Astrocyte of the spinal cord (primary cell): ENCODE data around the gene SCGB1C2.
A peak's percentile ranks its signal among the peaks of the same experiment; 100 is the strongest.
"Not testable (repeated sequence)": the region's sequence is repeated elsewhere in the genome, so short reads cannot be mapped to it uniquely, and the experiment has no call there.

Experiments
- DNase-seq: peaks from one replicate; pipeline ENCODE4 v3.0.0; 2011; ENCODE audit warnings: low read depth, low spot score
- H3K4me3 ChIP-seq: 2 replicates; pipeline ENCODE4 v1.5.1; 2011; ENCODE audit warnings: low read depth, mild to moderate bottlenecking, low read length, moderate library complexity
- in situ Hi-C: cut with HindIII; loops from 2 replicates; pipeline ENCODE4 v1.10.0; 2017; ENCODE audit warnings: low sequenced_read_pairs
- TF ChIP-seq, protein P1 (sequence below): IDR thresholded peaks from 2 replicates; pipeline ENCODE4 v1.5.1; 2012; ENCODE audit warnings: low read depth, mild to moderate bottlenecking, low read length, inconsistent platforms

Gene SCGB1C2

DNA sequence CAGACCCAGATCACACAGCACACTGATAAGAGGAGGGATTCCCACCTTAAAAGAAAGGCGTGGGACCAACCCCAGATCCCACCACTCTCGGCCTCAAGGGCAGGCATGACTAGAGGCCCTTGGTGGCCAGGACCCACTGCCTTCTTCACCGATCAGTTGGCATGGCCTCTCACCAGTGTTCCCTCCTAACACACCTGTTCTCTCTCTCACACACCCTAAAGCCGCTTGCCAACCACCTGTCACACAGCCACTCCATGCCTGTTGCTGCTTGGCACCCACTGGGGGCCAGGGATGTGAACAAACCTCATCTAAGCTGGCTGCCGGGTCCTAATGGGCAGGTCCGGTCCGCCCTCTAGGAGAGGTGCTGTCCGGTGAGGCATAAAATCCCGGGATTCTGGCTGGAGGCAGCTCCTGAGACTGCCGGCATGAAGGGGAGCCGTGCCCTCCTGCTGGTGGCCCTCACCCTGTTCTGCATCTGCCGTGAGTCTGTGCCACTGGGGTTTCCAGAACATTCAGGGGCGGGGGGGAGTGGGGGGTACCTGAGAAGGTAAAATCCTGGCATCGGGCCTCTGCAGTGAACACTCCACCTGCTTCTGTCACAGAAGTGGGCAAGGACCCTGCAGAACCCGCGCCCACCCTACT is at the start of gene SCGB1C2:
TSS of gene SCGB1C2 (plus strand) at position 404 of the 642 bp plus-strand sequence. CDS start at position 426, 22 bp downstream.
- in situ Hi-C loops, DNase-seq, H3K4me3 ChIP-seq: not testable (repeated sequence)

DNA sequence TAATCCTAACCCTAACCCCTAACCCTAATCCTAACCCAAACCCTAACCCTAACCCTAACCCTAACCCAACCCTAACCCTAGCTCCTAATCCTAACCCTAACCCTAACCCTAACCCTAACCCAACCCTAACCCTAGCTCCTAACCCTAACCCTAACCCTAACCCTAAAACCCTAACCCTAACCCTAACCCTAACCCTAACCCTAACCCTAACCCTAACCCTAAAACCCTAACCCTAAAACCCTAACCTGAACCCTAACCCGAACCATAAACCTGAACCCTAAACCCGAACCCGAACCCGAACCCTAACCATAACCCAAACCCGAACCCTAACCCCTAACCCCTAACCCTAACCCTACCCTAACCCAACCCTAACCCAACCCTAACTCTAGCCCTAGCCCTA is 24.3 kb upstream of the SCGB1C2 start:
- DNase-seq, in situ Hi-C loops, H3K4me3 ChIP-seq: not testable (repeated sequence)

DNA sequence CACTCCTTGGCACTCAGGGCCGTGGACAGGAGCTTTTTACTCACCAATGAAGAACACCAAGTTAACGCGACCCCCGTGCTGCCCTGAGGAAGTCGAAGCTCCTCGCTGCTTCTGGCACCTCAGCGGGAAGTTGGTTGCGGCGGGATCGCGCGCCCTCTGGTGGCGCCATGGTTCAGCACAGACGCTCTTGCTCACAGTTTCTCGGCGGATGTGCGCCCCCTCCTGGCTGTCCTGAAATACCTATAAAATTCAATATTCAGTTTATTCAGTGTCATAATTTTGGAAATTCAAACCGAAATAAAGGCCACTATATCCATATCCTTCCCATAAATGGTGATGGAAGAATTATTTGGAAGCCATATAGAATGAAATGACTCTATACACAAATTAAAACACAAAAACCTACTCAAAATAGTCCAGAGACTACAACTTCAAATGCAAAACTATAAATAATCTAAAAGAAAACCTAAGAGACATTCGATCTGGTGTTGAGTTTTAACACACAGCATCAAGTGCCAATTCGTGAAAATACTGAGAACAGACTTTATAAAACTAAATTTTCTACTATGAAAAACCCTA is 18.9 kb upstream of the SCGB1C2 start:
- in situ Hi-C loops, H3K4me3 ChIP-seq, DNase-seq: not testable (repeated sequence)
- TF ChIP-seq, protein P1, sequence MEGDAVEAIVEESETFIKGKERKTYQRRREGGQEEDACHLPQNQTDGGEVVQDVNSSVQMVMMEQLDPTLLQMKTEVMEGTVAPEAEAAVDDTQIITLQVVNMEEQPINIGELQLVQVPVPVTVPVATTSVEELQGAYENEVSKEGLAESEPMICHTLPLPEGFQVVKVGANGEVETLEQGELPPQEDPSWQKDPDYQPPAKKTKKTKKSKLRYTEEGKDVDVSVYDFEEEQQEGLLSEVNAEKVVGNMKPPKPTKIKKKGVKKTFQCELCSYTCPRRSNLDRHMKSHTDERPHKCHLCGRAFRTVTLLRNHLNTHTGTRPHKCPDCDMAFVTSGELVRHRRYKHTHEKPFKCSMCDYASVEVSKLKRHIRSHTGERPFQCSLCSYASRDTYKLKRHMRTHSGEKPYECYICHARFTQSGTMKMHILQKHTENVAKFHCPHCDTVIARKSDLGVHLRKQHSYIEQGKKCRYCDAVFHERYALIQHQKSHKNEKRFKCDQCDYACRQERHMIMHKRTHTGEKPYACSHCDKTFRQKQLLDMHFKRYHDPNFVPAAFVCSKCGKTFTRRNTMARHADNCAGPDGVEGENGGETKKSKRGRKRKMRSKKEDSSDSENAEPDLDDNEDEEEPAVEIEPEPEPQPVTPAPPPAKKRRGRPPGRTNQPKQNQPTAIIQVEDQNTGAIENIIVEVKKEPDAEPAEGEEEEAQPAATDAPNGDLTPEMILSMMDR: peak; percentile 24

DNA sequence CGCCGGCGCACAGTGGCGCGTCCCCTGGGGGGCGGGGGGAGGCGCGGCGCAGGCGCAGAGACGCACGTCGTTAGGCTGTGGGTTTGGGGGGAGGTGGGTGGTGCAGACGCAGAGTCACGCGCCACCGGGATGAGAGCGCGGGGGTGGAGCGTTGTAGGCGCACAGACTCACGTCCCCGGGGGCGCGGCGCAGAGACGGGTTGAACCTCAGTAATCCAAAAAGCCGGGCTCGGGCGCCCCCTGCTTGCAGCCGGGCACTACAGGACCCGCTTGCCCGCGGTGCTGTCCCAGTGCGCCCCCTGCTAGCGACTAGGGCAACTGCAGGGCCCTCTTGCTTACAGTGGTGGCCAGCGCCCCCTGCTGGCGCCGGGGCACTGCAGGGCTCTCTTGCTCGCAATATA is 3.4 kb upstream of the SCGB1C2 start:
- in situ Hi-C loops, H3K4me3 ChIP-seq, DNase-seq: not testable (repeated sequence)

DNA sequence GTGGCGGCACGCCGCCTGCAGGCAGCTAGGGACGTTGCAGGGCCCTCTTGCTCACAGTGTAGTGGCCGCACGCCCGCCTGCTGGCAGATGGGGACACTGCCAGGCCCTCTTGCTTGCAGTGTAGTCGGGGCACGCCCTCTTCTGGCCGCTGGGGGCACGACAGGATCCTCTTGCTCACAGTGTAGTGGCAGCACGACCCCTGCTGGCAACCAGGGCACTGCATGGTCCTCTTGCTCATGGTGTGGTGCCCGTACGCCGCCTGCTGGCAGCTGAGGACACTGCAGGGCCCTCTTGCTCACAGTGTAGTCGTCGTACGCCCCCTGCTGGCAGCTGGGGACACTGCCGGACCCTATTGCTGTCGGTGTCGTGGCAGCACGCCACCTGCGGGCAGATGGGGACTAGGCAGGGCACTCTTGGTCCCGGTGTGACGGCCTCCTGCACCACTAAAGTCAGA is 3.0 kb upstream of the SCGB1C2 start:
- TF ChIP-seq, protein P1: peak; percentile 3
- H3K4me3 ChIP-seq, in situ Hi-C loops, DNase-seq: not testable (repeated sequence)

DNA sequence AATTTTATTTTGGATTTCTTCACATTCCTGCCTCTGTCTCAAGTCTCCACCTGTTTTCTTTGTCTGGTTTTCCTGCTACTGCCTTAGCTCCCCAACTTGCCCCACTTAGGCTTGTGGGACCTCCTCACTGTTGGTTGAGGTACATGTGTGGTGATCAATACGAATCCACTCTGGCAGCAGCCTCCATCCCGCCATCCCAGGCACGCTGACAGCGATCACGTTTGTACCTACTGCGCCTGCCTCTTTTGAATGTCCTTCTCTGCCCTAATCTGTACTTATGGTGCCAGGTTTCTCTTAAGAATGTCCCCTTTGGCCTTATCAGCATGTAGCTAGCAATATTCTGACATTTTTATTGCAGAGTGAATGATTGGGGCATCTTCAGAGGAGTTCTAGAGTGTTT is 2.3 kb upstream of the SCGB1C2 start:
- H3K4me3 ChIP-seq, DNase-seq, in situ Hi-C loops: not testable (repeated sequence)

DNA sequence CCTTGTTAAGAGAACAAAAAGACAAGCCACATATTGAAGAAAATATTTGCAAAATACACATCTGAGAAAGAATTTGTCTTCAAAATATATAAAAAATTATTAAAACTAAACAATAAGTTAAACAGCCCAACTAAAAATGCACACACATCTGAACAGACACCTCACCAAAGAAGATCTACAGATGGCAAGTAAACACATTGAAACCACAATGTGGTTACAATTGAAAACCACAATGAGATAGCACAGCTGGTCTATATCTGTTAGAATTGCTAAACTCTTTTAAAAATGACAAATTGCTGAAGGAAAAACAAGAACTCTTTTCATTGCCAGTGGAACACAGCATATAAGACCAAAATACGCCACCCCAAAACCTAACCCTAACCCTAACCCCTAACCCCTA is 1.5 kb upstream of the SCGB1C2 start:
- in situ Hi-C loops, H3K4me3 ChIP-seq, DNase-seq: not testable (repeated sequence)

DNA sequence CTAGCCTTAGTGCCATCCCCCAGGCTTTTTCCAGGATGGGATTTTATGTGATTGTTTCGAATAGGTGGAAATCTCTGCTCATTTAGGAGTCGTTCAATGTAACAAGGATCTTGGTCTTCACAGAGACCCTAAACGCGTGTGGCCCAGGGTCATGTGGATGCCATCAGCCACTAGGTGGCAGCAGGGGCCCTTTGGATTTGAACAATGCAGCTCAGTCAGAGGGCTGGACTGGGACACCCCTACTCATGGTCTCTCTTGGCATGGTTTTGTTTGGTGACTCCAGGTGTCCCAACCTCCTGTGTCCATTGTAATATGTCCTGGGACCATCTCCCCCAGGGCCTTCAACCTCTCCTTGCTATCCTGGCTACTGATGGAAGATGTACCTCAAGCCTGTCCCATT is 838 bp upstream of the SCGB1C2 start:
- TF ChIP-seq, protein P1: peak; percentile 46
- H3K4me3 ChIP-seq, DNase-seq, in situ Hi-C loops: not testable (repeated sequence)

DNA sequence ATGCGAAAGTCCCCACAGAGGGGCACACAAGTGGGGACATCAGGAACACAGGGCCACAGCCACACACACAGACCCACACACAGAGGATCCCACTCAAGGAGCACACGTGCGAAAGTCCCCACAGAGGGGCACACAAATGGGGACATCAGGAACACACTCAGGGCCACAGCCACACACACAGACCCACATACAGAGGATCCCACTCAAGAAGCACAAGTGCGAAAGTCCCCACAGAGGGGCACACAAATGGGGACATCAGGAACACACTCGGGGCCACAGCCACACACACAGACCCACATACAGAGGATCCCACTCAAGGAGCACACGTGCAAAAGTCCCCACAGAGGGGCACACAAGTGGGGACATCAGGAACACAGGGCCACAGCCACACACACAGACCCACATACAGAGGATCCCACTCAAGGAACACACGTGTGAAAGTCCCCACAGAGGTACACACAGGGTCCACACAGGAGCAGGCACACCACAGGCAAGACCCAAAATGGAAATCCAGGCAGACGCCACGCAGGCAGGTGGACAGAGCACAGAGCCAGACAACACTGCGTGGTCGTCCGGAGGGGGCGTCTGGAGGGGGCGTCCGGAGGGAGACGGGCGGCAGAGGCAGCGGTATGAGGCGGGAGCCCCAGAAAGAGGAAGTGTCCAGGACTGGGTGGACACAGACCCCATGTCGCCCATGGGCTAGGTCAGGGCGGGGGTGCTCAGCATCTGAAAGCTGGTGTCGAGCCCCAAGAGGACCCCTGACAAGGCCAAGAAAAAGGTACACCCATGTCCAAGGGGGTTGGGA is 2.2 kb downstream of the SCGB1C2 start:
- DNase-seq, in situ Hi-C loops: not testable (repeated sequence)

More for the DNA sequence above, 2.2 kb downstream of the SCGB1C2 start:
- not testable (repeated sequence) for H3K4me3 ChIP-seq
